HepG2 (cell line): ENCODE measurements around the gene IRF2BPL. TPM values are rescaled to one million over a fixed set of nuclear protein-coding genes. Genes with fewer than 3 reads are reported as not detected.

Experiments
- LCORL ChIP-seq, 2 experiments: fragments of 450-650 bp in 1 of 2; sonication (generic) in 1 of 2; formaldehyde crosslinking in 1 of 2; IDR thresholded peaks; 2 replicates each; pipeline versions ENCODE4 v1.5.0 to v1.6.1; 2017 to 2020; ENCODE audit warnings: antibody characterized with exemption in 1 of 2, missing genetic modification reagents in 1 of 2
- MLLT10 ChIP-seq: sonication (generic); formaldehyde crosslinking; IDR thresholded peaks from 2 replicates; pipeline ENCODE4 v1.4.0; 2020; ENCODE audit warnings: missing genetic modification reagents
- NCOA5 ChIP-seq: sonication (generic); formaldehyde crosslinking; IDR thresholded peaks from 2 replicates; pipeline ENCODE4 v1.4.0; 2020; ENCODE audit warnings: missing genetic modification reagents
- NFATC3 ChIP-seq: sonication (generic); formaldehyde crosslinking; IDR thresholded peaks from 2 replicates; pipeline ENCODE4 v1.5.1; 2020; ENCODE audit warnings: mild to moderate bottlenecking, missing genetic modification reagents
- PHF5A ChIP-seq: IDR thresholded peaks from one replicate; pipeline ENCODE4 v1.6.1; 2018; ENCODE audit warnings: low read depth, missing genetic modification reagents; ENCODE audit not compliant: unreplicated experiment
- RAD51 ChIP-seq: fragments of 450-650 bp; IDR thresholded peaks from 2 replicates; pipeline ENCODE4 v1.6.1; 2016; ENCODE audit warnings: borderline replicate concordance
- RXRB ChIP-seq: IDR thresholded peaks from 2 replicates; pipeline ENCODE4 v1.6.1; 2016; ENCODE audit warnings: borderline replicate concordance, missing genetic modification reagents, missing compliant biosample characterization
- SNAI1 ChIP-seq: sonication (generic); formaldehyde crosslinking; IDR thresholded peaks from 2 replicates; pipeline ENCODE4 v1.5.0; 2020; ENCODE audit warnings: mild to moderate bottlenecking, missing genetic modification reagents, borderline replicate concordance
- TBX3 ChIP-seq: fragments of 450-650 bp; IDR thresholded peaks from 2 replicates; pipeline ENCODE4 v1.6.1; 2017; ENCODE audit warnings: antibody characterized with exemption, mild to moderate bottlenecking, inconsistent platforms, borderline replicate concordance
- TCF7 ChIP-seq: sonication (generic); IDR thresholded peaks from 2 replicates; pipeline ENCODE4 v1.6.1; 2016; ENCODE audit warnings: antibody characterized with exemption, low read depth
- TEAD2 ChIP-seq: sonication (generic); formaldehyde crosslinking; IDR thresholded peaks from 2 replicates; pipeline ENCODE4 v1.9.0; 2021; ENCODE audit warnings: missing genetic modification reagents
- ZNF224 ChIP-seq: sonication (generic); formaldehyde crosslinking; IDR thresholded peaks from 2 replicates; pipeline ENCODE4 v1.5.0; 2020; ENCODE audit warnings: mild to moderate bottlenecking, missing genetic modification reagents
- ZNF24 ChIP-seq: fragments of 450-650 bp; IDR thresholded peaks from 2 replicates; pipeline ENCODE4 v1.6.1; 2017; ENCODE audit warnings: antibody characterized with exemption, mild to moderate bottlenecking
- ZNF256 ChIP-seq: sonication (generic); formaldehyde crosslinking; conservative IDR thresholded peaks from 2 replicates; pipeline ENCODE4 v1.4.0; 2020; ENCODE audit warnings: missing genetic modification reagents
- ZNF274 ChIP-seq: sonication (generic); formaldehyde crosslinking; IDR thresholded peaks from 2 replicates; pipeline ENCODE4 v1.5.1; 2020; ENCODE audit warnings: mild to moderate bottlenecking, missing genetic modification reagents
- ZNF292 ChIP-seq: sonication (generic); formaldehyde crosslinking; IDR thresholded peaks from 2 replicates; pipeline ENCODE4 v1.8.1; 2022; ENCODE audit warnings: mild to moderate bottlenecking, low read depth, missing genetic modification reagents, borderline replicate concordance
- ZNF570 ChIP-seq: sonication (generic); formaldehyde crosslinking; IDR thresholded peaks from 2 replicates; pipeline ENCODE4 v1.4.0; 2020; ENCODE audit warnings: mild to moderate bottlenecking, missing genetic modification reagents, borderline replicate concordance
- ZNF788 ChIP-seq: sonication (generic); formaldehyde crosslinking; IDR thresholded peaks from 2 replicates; pipeline ENCODE4 v1.5.0; 2020; ENCODE audit warnings: mild to moderate bottlenecking, missing genetic modification reagents, borderline replicate concordance
- ZNF792 ChIP-seq: IDR thresholded peaks from 2 replicates; pipeline ENCODE4 v1.6.1; 2016
- ZSCAN9 ChIP-seq: IDR thresholded peaks from 2 replicates; pipeline ENCODE4 v1.6.1; 2016; ENCODE audit warnings: borderline replicate concordance
- polyA plus RNA-seq, 8 experiments: library from polyadenylated mRNA; depleted of rRNA in 3 of 8; stranded (reverse) in 7 of 8; unstranded in 1 of 8; fragments of >200 nt; fragmentation: Illumina TruSeq in 4 of 8; extraction: Trizol in 4 of 8; gene quantifications; 2 replicates each; pipeline versions ENCODE4 v1.2.1 to v1.2.3, GENCODE V29; 2011 to 2016; ENCODE audit warnings: low read depth in 4 of 8, missing spikeins in 1 of 8, mixed read lengths in 1 of 8; ENCODE audit not compliant: insufficient read depth in 1 of 8
- total RNA-seq, 5 experiments: library from RNA; depleted of rRNA; stranded (reverse); fragments of >200 nt; fragmentation: Illumina TruSeq; extraction: Trizol; gene quantifications; 2 replicates each; pipeline ENCODE4 v1.2.3, GENCODE V29; 2016; ENCODE audit warnings: low read depth in 1 of 5
- TF ChIP-seq, protein P1 (sequence below): sonication (generic); formaldehyde crosslinking; IDR thresholded peaks from 2 replicates; pipeline ENCODE4 v1.4.0; 2020; ENCODE audit warnings: mild to moderate bottlenecking, missing genetic modification reagents
- TF ChIP-seq, protein P2 (sequence below): sonication (generic); formaldehyde crosslinking; IDR thresholded peaks from 2 replicates; pipeline ENCODE4 v1.4.0; 2020; ENCODE audit warnings: missing genetic modification reagents
- TF ChIP-seq, protein P3 (sequence below): IDR thresholded peaks from 2 replicates; pipeline ENCODE4 v1.6.1; 2012; ENCODE audit warnings: inconsistent platforms
- TF ChIP-seq, protein P4 (sequence below): sonication (generic); formaldehyde crosslinking; conservative IDR thresholded peaks from 2 replicates; pipeline ENCODE4 v1.4.0; 2020; ENCODE audit warnings: missing genetic modification reagents

IRF2BPL gene
- total and polyA plus RNA-seq, 2 of the 13 experiments (the other 11 are each of a cell fraction or from before 2014, with no cell fraction given): 6.6 to 8.4 TPM

DNA sequence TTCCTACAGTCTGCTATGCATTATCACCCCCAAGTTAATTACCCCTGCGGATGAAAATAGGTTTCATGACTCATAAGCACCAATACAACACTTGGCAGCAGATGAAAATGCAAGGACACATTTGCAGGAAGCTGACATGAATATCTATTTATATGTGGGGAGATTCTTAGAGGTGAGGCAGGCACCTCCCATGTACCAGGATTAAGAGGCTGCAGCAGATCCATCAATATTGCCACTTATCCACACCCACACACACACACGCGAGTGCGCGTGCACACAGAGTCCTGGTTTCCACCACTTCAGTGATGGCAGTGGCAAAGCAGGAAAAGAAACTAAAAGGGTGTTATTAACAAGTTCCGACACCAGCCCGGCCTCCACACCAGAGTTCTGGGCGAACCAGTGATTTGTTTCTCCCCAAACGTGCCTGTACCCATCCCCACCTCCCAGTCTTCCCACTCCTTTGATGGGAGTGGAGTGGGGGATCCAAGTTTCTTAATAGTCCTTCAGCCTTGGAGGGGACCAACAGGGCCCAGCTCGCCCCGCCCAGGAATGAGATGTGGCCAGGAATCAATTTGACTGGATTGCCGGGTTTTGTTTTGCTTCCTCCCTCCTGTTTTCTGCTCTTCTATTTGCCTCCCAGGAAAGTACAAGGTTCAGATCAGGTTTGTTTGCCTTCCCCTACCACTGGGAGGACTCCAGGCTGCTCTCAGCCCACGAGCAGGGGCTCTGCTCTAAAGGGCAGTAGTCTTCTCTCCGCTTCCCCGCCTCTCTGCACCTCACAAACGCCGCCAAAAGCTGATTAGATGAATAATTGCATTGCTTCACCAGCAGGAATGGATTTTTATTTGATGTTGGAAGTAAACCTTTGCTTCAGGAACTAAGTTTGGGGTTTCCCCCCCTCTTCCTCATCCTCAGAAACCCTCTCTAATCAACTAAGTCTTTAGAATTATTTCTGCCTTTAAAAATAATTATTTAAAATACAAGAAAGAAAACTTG is 5.2 kb downstream of the IRF2BPL start (continued):
- TF ChIP-seq ZNF788: peak; percentile 79; the same call in 1 of the 2 replicates
- TF ChIP-seq ZNF224 (CRISPR knock-in tag): no peak
- TF ChIP-seq LCORL (IDR thresholded peaks at IDR 0.05): no peak
- TF ChIP-seq LCORL (CRISPR knock-in tag; IDR thresholded peaks at IDR 0.05): peak; percentile 88
- peak; percentile 81 for TF ChIP-seq TCF7
- no peak for TF ChIP-seq ZNF292
- peak; percentile 73 for TF ChIP-seq RXRB
- no peak for TF ChIP-seq PHF5A (CRISPR knock-in tag)
- TF ChIP-seq, protein P1, sequence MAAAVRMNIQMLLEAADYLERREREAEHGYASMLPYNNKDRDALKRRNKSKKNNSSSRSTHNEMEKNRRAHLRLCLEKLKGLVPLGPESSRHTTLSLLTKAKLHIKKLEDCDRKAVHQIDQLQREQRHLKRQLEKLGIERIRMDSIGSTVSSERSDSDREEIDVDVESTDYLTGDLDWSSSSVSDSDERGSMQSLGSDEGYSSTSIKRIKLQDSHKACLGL (CRISPR knock-in tag): no peak
- no peak for TF ChIP-seq NCOA5 (CRISPR knock-in tag)
- no peak for TF ChIP-seq ZNF570 (CRISPR knock-in tag)
- TF ChIP-seq TEAD2 (CRISPR knock-in tag): no peak
- TF ChIP-seq ZNF24: no peak
- no peak for TF ChIP-seq SNAI1 (CRISPR knock-in tag)
- TF ChIP-seq ZNF792: peak; percentile 67; the same call in 1 of the 2 replicates
- TF ChIP-seq ZNF274: peak; percentile 34; the same call in 1 of the 2 replicates
- no peak for TF ChIP-seq TBX3
- peak; percentile 70; the same call in 1 of the 2 replicates for TF ChIP-seq ZSCAN9
- TF ChIP-seq NFATC3 (CRISPR knock-in tag): no peak
- TF ChIP-seq MLLT10: no peak
- TF ChIP-seq ZNF256: no peak
- TF ChIP-seq, protein P2, sequence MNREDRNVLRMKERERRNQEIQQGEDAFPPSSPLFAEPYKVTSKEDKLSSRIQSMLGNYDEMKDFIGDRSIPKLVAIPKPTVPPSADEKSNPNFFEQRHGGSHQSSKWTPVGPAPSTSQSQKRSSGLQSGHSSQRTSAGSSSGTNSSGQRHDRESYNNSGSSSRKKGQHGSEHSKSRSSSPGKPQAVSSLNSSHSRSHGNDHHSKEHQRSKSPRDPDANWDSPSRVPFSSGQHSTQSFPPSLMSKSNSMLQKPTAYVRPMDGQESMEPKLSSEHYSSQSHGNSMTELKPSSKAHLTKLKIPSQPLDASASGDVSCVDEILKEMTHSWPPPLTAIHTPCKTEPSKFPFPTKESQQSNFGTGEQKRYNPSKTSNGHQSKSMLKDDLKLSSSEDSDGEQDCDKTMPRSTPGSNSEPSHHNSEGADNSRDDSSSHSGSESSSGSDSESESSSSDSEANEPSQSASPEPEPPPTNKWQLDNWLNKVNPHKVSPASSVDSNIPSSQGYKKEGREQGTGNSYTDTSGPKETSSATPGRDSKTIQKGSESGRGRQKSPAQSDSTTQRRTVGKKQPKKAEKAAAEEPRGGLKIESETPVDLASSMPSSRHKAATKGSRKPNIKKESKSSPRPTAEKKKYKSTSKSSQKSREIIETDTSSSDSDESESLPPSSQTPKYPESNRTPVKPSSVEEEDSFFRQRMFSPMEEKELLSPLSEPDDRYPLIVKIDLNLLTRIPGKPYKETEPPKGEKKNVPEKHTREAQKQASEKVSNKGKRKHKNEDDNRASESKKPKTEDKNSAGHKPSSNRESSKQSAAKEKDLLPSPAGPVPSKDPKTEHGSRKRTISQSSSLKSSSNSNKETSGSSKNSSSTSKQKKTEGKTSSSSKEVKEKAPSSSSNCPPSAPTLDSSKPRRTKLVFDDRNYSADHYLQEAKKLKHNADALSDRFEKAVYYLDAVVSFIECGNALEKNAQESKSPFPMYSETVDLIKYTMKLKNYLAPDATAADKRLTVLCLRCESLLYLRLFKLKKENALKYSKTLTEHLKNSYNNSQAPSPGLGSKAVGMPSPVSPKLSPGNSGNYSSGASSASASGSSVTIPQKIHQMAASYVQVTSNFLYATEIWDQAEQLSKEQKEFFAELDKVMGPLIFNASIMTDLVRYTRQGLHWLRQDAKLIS (CRISPR knock-in tag): no peak
- TF ChIP-seq RAD51: no peak
- TF ChIP-seq, protein P3, sequence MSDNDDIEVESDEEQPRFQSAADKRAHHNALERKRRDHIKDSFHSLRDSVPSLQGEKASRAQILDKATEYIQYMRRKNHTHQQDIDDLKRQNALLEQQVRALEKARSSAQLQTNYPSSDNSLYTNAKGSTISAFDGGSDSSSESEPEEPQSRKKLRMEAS: peak; percentile 67
- TF ChIP-seq, protein P4, sequence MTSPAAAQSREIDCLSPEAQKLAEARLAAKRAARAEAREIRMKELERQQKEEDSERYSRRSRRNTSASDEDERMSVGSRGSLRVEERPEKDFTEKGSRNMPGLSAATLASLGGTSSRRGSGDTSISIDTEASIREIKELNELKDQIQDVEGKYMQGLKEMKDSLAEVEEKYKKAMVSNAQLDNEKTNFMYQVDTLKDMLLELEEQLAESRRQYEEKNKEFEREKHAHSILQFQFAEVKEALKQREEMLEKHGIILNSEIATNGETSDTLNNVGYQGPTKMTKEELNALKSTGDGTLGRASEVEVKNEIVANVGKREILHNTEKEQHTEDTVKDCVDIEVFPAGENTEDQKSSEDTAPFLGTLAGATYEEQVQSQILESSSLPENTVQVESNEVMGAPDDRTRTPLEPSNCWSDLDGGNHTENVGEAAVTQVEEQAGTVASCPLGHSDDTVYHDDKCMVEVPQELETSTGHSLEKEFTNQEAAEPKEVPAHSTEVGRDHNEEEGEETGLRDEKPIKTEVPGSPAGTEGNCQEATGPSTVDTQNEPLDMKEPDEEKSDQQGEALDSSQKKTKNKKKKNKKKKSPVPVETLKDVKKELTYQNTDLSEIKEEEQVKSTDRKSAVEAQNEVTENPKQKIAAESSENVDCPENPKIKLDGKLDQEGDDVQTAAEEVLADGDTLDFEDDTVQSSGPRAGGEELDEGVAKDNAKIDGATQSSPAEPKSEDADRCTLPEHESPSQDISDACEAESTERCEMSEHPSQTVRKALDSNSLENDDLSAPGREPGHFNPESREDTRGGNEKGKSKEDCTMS (CRISPR knock-in tag): no peak
